ENCODE results near the gene PTPRU. TPM values are rescaled to one million over a fixed set of nuclear protein-coding genes. Genes with fewer than 3 reads are reported as not detected.

PTPRU gene
- total RNA-seq, 1 donor from 2014 or later, result 3.5 TPM

DNA sequence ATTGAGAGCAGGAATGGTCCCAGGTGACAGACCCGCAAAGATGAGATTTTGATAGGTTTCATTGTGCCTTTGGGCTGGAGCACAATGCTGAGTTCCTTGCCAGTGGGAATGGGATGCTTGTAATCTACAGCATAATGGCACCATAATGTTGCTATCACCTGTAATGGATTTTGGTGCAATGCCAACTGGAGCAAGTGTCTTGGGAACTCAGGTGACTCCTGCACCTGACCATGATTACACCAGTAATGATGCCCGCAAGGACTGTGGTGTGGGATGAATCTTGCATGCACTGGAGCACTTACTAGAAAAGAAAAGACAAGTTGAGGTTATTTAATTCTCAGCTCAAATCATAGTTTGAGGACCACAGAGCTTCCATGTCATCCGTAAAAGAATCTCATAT is 96.7 kb downstream of the PTPRU start:
- no peaks in the 10 kb centered on the region for H3K4me1 Mint-ChIP-seq (ENCODE audit: unreplicated experiment)
- no peak overlapping the region for H3K4me3 Mint-ChIP-seq (ENCODE audit: unreplicated experiment)
- no peak overlapping the region for H3K27ac Mint-ChIP-seq (ENCODE audit: unreplicated experiment)
- H3K36me3 Mint-ChIP-seq (ENCODE audit: unreplicated experiment), result no peaks in the 10 kb centered on the region
- H3K9me3 Mint-ChIP-seq (ENCODE audit: unreplicated experiment), result no peaks in the 10 kb centered on the region
- H3K27me3 Mint-ChIP-seq (ENCODE audit: unreplicated experiment), result peaks cover 47% of the 10 kb centered on the region
- TF ChIP-seq, protein P1, sequence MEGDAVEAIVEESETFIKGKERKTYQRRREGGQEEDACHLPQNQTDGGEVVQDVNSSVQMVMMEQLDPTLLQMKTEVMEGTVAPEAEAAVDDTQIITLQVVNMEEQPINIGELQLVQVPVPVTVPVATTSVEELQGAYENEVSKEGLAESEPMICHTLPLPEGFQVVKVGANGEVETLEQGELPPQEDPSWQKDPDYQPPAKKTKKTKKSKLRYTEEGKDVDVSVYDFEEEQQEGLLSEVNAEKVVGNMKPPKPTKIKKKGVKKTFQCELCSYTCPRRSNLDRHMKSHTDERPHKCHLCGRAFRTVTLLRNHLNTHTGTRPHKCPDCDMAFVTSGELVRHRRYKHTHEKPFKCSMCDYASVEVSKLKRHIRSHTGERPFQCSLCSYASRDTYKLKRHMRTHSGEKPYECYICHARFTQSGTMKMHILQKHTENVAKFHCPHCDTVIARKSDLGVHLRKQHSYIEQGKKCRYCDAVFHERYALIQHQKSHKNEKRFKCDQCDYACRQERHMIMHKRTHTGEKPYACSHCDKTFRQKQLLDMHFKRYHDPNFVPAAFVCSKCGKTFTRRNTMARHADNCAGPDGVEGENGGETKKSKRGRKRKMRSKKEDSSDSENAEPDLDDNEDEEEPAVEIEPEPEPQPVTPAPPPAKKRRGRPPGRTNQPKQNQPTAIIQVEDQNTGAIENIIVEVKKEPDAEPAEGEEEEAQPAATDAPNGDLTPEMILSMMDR (IDR thresholded peaks at IDR 0.05), result no peak
- DNase-seq (ENCODE audit: extremely low spot score, unreplicated experiment), result no peak

DNA sequence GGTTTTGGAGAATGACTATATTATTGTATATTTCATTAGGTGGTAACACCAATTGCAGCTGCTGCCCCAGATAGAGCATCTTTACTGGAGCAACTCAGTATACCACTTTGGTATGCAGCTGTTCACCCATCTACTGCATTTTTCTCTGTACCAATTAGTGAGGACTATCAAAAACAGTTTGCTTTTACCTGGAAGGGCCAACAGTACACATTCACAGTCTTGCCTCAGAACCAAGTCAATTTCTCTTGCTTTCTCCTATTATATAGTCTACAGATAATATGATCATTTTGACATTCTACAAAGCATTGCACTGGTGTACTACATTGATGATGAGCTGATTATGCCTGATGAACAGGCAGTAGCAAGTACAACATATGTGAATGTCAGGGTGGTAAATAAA is 99.3 kb downstream of the PTPRU start:
- TF ChIP-seq, protein P1 (IDR thresholded peaks at IDR 0.05), result no peak
- DNase-seq (ENCODE audit: extremely low spot score, unreplicated experiment), result no peak
- no peaks in the 10 kb centered on the region for H3K4me1 Mint-ChIP-seq (ENCODE audit: unreplicated experiment)
- H3K9me3 Mint-ChIP-seq (ENCODE audit: unreplicated experiment), result no peaks in the 10 kb centered on the region
- H3K27me3 Mint-ChIP-seq (ENCODE audit: unreplicated experiment), result peaks cover 42% of the 10 kb centered on the region
- H3K36me3 Mint-ChIP-seq (ENCODE audit: unreplicated experiment), result no peaks in the 10 kb centered on the region
- H3K4me3 Mint-ChIP-seq (ENCODE audit: unreplicated experiment), result no peak overlapping the region
- no peak overlapping the region for H3K27ac Mint-ChIP-seq (ENCODE audit: unreplicated experiment)

DNA sequence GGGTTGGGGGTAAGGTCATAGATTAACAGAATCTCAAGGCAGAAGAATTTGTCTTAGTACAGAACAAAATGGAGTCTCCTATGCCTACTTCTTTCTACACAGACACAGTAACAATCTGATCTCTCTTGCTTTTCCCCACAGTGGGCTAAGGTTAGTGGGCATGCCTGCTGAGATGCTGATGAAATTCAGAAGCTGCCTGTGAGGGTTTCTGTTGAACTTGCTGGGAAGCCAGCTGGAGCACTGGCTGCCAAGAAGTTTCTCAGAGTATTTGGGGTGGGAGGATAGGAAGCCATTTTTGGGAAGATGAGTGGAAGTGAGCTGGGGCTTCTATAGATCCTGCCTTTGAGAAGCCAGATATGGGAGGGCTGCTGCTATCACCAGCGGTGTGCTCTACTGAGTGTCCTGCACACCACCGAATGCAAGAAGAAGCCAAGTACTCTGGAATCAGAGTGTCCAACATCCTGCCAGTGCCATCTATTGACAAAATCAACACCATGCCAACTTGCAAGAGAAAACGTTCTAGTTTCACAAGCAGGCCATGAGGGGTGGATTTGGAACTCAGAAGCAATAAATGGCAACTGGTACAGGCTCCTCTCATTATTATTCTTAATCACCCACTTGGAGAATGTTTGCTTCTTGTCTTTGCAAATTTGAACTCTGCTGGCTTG is 102.7 kb downstream of the PTPRU start:
- no peaks in the 10 kb centered on the region for H3K4me1 Mint-ChIP-seq (ENCODE audit: unreplicated experiment)
- no peak overlapping the region for H3K27ac Mint-ChIP-seq (ENCODE audit: unreplicated experiment)

DNA sequence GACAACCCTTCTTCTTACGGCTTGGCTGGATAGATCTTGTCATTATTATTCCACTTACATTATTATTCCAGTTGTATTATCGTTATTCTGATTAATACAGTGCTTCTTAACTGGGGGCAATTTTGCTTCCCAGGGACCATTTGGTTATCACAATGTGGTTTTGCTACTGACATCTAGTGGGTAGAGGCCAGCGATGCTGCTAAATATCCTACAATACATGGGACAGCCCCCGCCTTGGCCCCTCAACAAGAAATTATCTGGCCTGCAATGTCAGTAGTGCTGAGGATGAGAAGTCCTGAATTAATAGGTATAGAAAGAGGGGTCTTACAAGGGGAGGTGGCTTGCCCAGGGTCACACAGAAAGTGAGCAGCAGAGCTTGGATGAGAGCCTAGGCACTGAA is 105.6 kb downstream of the PTPRU start:
- H3K27me3 Mint-ChIP-seq (ENCODE audit: unreplicated experiment), result peaks cover 45% of the 10 kb centered on the region
- no peak for DNase-seq (ENCODE audit: extremely low spot score, unreplicated experiment)
- H3K4me3 Mint-ChIP-seq (ENCODE audit: unreplicated experiment), result no peak overlapping the region
- H3K36me3 Mint-ChIP-seq (ENCODE audit: unreplicated experiment), result no peaks in the 10 kb centered on the region
- TF ChIP-seq, protein P1 (IDR thresholded peaks at IDR 0.05), result peak; percentile 41
- no peaks in the 10 kb centered on the region for H3K4me1 Mint-ChIP-seq (ENCODE audit: unreplicated experiment)
- no peaks in the 10 kb centered on the region for H3K9me3 Mint-ChIP-seq (ENCODE audit: unreplicated experiment)
- H3K27ac Mint-ChIP-seq (ENCODE audit: unreplicated experiment), result no peak overlapping the region

More for the DNA sequence above, 102.7 kb downstream of the PTPRU start:
- DNase-seq (ENCODE audit: extremely low spot score, unreplicated experiment), result no peak
- peaks cover 42% of the 10 kb centered on the region for H3K27me3 Mint-ChIP-seq (ENCODE audit: unreplicated experiment)
- no peaks in the 10 kb centered on the region for H3K36me3 Mint-ChIP-seq (ENCODE audit: unreplicated experiment)
- H3K9me3 Mint-ChIP-seq (ENCODE audit: unreplicated experiment), result no peaks in the 10 kb centered on the region
- TF ChIP-seq, protein P1 (IDR thresholded peaks at IDR 0.05), result no peak
- no peak overlapping the region for H3K4me3 Mint-ChIP-seq (ENCODE audit: unreplicated experiment)

DNA sequence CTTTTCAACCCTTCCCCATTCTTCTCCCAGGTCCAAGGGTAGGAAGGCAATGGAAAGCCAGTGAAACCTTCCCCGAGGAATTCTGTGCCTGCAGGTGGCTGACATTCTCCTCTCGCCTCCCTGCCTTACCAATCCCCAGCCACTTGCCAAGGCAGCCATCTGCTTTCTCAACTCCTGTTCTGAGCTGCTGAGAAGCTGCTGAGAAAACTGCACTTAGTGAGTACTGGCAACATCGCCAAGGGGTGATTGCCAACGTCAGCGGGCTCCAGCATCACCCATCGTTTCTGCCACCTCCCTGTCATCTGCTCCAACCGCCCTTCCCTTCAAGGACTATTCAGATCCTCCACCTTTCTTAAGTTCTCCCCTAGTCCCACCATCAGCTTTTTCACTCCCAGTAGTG is 106.0 kb downstream of the PTPRU start:
- Mint-ChIP-seq H3K36me3 (ENCODE audit: unreplicated experiment) (no peaks in the 10 kb centered on the region), H3K9me3 (ENCODE audit: unreplicated experiment) (no peaks in the 10 kb centered on the region), H3K27ac (ENCODE audit: unreplicated experiment) (no peak overlapping the region), H3K4me3 (ENCODE audit: unreplicated experiment) (no peak overlapping the region), H3K4me1 (ENCODE audit: unreplicated experiment) (no peaks in the 10 kb centered on the region), H3K27me3 (ENCODE audit: unreplicated experiment) (peaks cover 44% of the 10 kb centered on the region)
- TF ChIP-seq, protein P1 (IDR thresholded peaks at IDR 0.05), result no peak
- no peak for DNase-seq (ENCODE audit: extremely low spot score, unreplicated experiment)

Data from osteocyte (in vitro differentiated cells).